Measurements from ENCODE around the gene SNX18.
"Not testable (repeated sequence)": the region's sequence is repeated elsewhere in the genome, so short reads cannot be mapped to it uniquely, and the experiment has no call there.

Gene SNX18

DNA sequence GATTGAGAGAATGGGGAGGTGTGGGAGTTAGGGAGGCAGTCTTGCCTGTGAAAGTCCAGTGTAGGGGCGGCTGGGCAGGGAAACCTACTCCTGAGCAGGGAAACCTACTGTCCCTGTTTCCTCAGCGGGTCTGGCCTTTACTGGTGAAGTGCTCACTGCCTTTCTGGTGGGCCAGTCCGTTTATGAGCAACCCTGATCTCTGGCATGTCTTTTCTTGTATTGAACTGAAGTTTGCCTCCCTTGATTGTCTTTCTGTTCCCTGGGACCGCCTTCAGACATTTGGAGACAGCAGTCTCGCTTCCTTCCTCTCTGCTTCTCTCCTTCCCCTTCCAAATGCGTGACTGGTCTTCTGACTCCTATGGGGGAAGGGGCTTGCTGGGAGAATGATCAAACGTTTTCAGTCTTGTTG is 2.9 kb downstream of the SNX18 start:
- DNase-seq (ENCODE audit: low spot score) = no peak

GRCh38 chr5:54520940-54521339 is 3.4 kb downstream of the SNX18 start:
- DNase-seq (ENCODE audit: low spot score) = no peak

DNA sequence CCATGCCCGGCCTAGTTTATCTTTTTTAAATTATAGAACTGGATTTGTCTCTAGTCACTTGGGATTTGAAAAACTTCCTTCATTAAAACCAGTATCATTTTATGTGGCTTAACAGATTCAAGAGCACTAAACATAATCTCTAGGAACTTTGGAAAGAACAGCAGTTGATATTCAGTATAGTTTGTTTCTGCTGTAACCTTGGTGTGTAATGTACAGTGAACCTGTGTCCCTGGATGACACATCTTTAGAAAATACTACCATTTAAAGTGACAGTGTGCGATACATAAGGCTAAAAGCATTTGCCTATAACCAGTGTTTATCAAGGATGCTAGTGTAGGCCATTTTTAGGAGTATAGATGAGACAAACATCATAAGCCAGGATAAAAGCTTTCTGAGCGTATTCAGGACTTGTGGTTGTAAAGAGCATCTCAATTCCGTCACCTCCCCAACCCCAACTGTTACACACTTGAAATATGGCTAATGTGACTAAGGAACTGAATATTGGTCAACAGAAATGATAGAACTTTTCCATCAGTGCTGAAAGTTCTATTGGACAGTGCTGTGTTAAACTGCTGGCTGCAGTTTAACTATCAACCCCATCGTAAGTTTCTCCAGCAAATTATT is 4.4 kb downstream of the SNX18 start:
- DNase-seq (ENCODE audit: low spot score) = no peak

DNA sequence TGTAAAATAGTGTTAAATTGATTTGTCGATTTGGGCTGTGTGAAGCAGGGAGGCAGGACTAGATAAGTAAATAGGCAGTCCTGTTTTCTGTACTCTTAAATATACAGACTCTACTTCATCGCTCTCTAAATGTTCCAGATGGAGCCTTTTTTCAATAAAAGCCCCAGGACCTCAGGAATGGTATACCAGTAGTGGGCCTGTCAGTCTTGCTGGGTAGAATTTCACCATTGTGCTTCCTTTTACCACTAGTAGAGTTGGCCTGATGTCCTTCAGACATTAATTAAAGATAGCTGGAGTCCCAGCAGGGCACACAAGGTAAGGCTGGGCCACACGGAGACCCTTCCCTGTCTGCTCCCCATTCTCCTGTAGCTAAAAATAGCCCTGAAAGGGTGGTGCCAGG is 6.0 kb downstream of the SNX18 start:
- DNase-seq (ENCODE audit: low spot score) = no peak

DNA sequence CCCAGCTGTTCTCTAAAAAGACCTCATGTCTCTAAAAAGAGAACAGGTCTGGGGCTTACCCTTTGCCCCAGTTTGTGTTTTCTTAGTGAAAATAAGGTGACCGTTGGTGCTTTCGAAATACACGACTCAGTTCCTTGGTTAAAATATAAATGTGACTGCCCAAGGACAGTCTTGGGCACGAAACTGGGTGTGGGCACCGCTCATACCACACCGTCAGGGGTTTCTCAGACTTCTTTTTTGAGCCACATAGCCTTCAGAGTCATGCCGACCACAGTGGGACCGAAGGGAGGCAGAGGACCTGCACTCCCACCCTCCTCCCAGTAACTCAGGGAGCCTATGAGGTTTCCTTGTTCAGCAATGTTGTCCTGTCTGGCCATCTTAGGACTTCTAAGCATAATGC is 6.5 kb downstream of the SNX18 start:
- no peak for DNase-seq (ENCODE audit: low spot score)

DNA sequence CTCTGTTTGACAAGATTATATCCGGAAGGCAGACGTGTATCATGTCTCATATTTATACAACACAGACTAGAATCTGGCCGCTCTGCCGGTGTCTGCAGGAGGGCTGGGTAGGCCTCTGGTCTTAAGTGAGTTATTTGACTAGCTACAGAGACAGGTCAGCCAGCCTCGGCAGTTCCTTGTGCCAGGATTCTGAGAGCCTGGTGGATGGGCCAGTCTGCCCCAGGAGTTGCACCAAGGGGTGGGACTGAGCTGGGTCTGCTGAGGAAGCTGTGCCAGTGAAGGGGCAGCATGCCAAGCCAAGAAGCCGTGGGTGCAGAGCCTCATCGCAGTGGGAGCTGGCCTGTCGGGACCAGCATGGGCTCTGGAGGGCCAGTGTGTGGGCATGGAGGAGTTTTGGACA is 7.1 kb downstream of the SNX18 start:
- no peak for DNase-seq (ENCODE audit: low spot score)

- DNase-seq (ENCODE audit: low spot score) = no peak
These were observed 7.7 kb downstream of the SNX18 start for GRCh38 chr5:54525261-54525660.

DNA sequence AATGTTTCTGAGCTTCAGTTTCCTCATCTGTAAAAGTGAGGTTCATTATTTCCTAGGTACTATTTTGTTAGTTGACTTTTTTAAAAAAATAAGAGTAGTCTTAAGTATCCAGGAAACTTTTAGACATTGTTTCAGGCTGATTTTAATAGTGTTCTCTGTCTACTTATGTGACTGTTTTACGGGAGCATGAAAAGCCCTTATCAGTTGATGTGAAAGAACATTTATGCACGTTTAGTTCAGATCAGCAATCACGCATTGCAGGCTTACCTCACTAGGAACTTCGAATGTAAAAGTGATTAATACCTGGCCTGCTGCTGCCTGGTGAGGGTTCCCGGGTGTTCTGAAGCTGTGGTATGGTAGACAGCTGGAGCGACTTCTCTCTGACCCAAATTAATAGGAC is 8.1 kb downstream of the SNX18 start:
- DNase-seq (ENCODE audit: low spot score) = no peak

- no peak for DNase-seq (ENCODE audit: low spot score)
These were observed 9.2 kb downstream of the SNX18 start for GRCh38 chr5:54526604-54527288.

- DNase-seq (ENCODE audit: low spot score) = no peak
These were observed 11.2 kb downstream of the SNX18 start for GRCh38 chr5:54528633-54529209.

DNA sequence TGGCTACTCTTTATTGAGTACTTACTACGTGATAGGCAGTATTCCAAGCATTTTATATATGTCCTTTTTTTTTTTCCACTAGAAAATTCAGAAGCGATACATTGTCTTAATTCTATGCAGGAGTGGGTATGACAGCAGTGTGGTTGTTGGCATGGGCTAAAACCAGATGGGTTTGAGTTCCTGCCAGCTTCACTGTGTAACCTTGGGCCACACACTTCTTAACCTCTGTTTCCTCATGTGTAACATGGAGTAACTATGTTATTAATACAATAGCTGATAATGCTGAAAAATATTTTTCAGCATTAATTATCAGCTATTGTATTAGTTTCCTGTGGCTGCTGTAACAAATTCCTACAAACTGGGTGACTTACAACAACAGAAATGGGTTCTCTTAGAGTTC is 12.0 kb downstream of the SNX18 start:
- DNase-seq (ENCODE audit: low spot score) = no peak

- DNase-seq (ENCODE audit: low spot score) = no peak
These were observed 14.0 kb downstream of the SNX18 start for GRCh38 chr5:54531546-54531945.

- DNase-seq (ENCODE audit: low spot score) = no peak
These were observed 16.1 kb downstream of the SNX18 start for GRCh38 chr5:54533541-54534190.

GRCh38 chr5:54534191-54535004 is 16.8 kb downstream of the SNX18 start:
- no peak for DNase-seq (ENCODE audit: low spot score)

GRCh38 chr5:54535149-54535844 is 17.7 kb downstream of the SNX18 start:
- no peak for DNase-seq (ENCODE audit: low spot score)

DNA sequence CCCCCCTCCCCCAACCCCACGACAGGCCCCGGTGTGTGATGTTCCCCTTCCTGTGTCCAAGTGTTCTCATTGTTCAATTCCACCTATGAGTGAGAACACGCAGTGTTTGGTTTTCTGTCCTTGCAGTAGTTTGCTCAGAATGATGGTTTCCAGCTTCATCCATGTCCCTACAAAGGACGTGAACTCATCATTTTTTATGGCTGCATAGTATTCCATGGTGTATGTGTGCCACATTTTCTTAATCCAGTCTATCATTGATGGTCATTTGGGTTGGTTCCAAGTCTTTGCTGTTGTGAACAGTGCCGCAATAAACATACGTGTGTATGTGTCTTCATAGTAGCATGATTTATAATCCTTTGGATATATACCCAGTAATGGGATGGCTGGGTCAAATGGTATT is 18.8 kb downstream of the SNX18 start:
- not testable (repeated sequence) for DNase-seq (ENCODE audit: low spot score)

GRCh38 chr5:54536861-54537260 is 19.3 kb downstream of the SNX18 start:
- DNase-seq (ENCODE audit: low spot score) = not testable (repeated sequence)

- no peak for DNase-seq (ENCODE audit: low spot score)
These were observed 20.2 kb downstream of the SNX18 start for GRCh38 chr5:54537725-54538124.

GRCh38 chr5:54538156-54538555 is 20.6 kb downstream of the SNX18 start:
- no peak for DNase-seq (ENCODE audit: low spot score)

GRCh38 chr5:54539001-54539400 is 21.4 kb downstream of the SNX18 start:
- DNase-seq (ENCODE audit: low spot score) = no peak

- no peak for DNase-seq (ENCODE audit: low spot score)
These were observed 22.7 kb downstream of the SNX18 start for GRCh38 chr5:54540286-54540685.

Measured in HuH-7 (cell line).